Rectal smooth muscle tissue (tissue), 1 donor: ENCODE measurements around the gene CCDC192.

Experiments used
- H3K27ac ChIP-seq: one replicate; pipeline ENCODE4 v1.7.0; 2013; ENCODE audit warnings: low read depth, low read length, inconsistent platforms
- H3K27me3 ChIP-seq: one replicate; pipeline ENCODE4 v1.7.0; 2013; ENCODE audit warnings: low read length; ENCODE audit not compliant: control insufficient read depth, insufficient read depth
- H3K36me3 ChIP-seq: one replicate; pipeline ENCODE4 v1.7.0; 2013; ENCODE audit warnings: low read length; ENCODE audit not compliant: control insufficient read depth, insufficient read depth
- H3K4me1 ChIP-seq: one replicate; pipeline ENCODE4 v1.7.0; 2013; ENCODE audit warnings: low read length; ENCODE audit not compliant: control insufficient read depth, insufficient read depth
- H3K4me3 ChIP-seq: one replicate; pipeline ENCODE4 v1.7.0; 2013; ENCODE audit warnings: low read length
- H3K9ac ChIP-seq: one replicate; pipeline ENCODE4 v1.7.0; 2013; ENCODE audit warnings: low read length

CCDC192 gene

GRCh38 chr5:127969002-127969401 is 265.8 kb downstream of the CCDC192 start:
- Histone ChIP-seq H3K4me1 (no peaks in the 10 kb centered on the region), H3K36me3 (no peaks in the 10 kb centered on the region), H3K9ac (no peak overlapping the region), H3K4me3 (no peak overlapping the region), H3K27me3 (no peaks in the 10 kb centered on the region), H3K27ac (no peak overlapping the region)

- no peaks in the 10 kb centered on the region for H3K4me1 ChIP-seq
- no peaks in the 10 kb centered on the region for H3K36me3 ChIP-seq
- H3K27ac ChIP-seq, result no peak overlapping the region
- no peak overlapping the region for H3K9ac ChIP-seq
- H3K4me3 ChIP-seq, result no peak overlapping the region
- H3K27me3 ChIP-seq, result no peaks in the 10 kb centered on the region
Measured at GRCh38 chr5:127969651-127970050, 266.5 kb downstream of the CCDC192 start.

GRCh38 chr5:127970081-127970480 is 266.9 kb downstream of the CCDC192 start:
- H3K4me3 ChIP-seq, result no peak overlapping the region
- H3K36me3 ChIP-seq, result no peaks in the 10 kb centered on the region
- H3K27ac ChIP-seq, result no peak overlapping the region
- H3K9ac ChIP-seq, result no peak overlapping the region
- H3K27me3 ChIP-seq, result no peaks in the 10 kb centered on the region
- H3K4me1 ChIP-seq, result no peaks in the 10 kb centered on the region

- Histone ChIP-seq H3K4me3 (no peak overlapping the region), H3K9ac (no peak overlapping the region), H3K27me3 (no peaks in the 10 kb centered on the region), H3K27ac (no peak overlapping the region), H3K36me3 (no peaks in the 10 kb centered on the region), H3K4me1 (no peaks in the 10 kb centered on the region)
Measured at GRCh38 chr5:127970854-127971425, 267.7 kb downstream of the CCDC192 start.

- Histone ChIP-seq H3K27me3 (no peaks in the 10 kb centered on the region), H3K4me1 (peaks cover 3% of the 10 kb centered on the region), H3K9ac (no peak overlapping the region), H3K4me3 (no peak overlapping the region), H3K36me3 (no peaks in the 10 kb centered on the region), H3K27ac (no peak overlapping the region)
Measured at GRCh38 chr5:127975961-127976360, 272.8 kb downstream of the CCDC192 start.

- Histone ChIP-seq H3K27ac (no peak overlapping the region), H3K4me3 (no peak overlapping the region), H3K27me3 (no peaks in the 10 kb centered on the region), H3K9ac (no peak overlapping the region), H3K36me3 (no peaks in the 10 kb centered on the region), H3K4me1 (peaks cover 4% of the 10 kb centered on the region)
Measured at GRCh38 chr5:127976525-127976924, 273.3 kb downstream of the CCDC192 start.

- no peak overlapping the region for H3K4me3 ChIP-seq
- no peak overlapping the region for H3K9ac ChIP-seq
- peak overlapping the region; percentile 50 for H3K27ac ChIP-seq
- no peaks in the 10 kb centered on the region for H3K36me3 ChIP-seq
- H3K27me3 ChIP-seq, result no peaks in the 10 kb centered on the region
- peaks cover 6% of the 10 kb centered on the region for H3K4me1 ChIP-seq
Measured at GRCh38 chr5:127976991-127977717, 274.0 kb downstream of the CCDC192 start.

- H3K4me3 ChIP-seq, result no peak overlapping the region
- H3K27me3 ChIP-seq, result no peaks in the 10 kb centered on the region
- H3K9ac ChIP-seq, result no peak overlapping the region
- no peak overlapping the region for H3K27ac ChIP-seq
- H3K4me1 ChIP-seq, result peaks cover 6% of the 10 kb centered on the region
- no peaks in the 10 kb centered on the region for H3K36me3 ChIP-seq
Measured at GRCh38 chr5:127978738-127979300, 275.6 kb downstream of the CCDC192 start.

- Histone ChIP-seq H3K27me3 (no peaks in the 10 kb centered on the region), H3K4me1 (peaks cover 6% of the 10 kb centered on the region)
Measured at GRCh38 chr5:127979475-127979874, 276.3 kb downstream of the CCDC192 start.

GRCh38 chr5:127980843-127981242 is 277.7 kb downstream of the CCDC192 start:
- no peak overlapping the region for H3K4me3 ChIP-seq
- no peak overlapping the region for H3K27ac ChIP-seq
- peaks cover 6% of the 10 kb centered on the region for H3K4me1 ChIP-seq
- no peaks in the 10 kb centered on the region for H3K27me3 ChIP-seq
- H3K9ac ChIP-seq, result no peak overlapping the region
- H3K36me3 ChIP-seq, result no peaks in the 10 kb centered on the region

More at GRCh38 chr5:127979475-127979874, 276.3 kb downstream of the CCDC192 start:
- no peak overlapping the region for H3K9ac ChIP-seq
- no peak overlapping the region for H3K27ac ChIP-seq
- H3K4me3 ChIP-seq, result no peak overlapping the region
- no peaks in the 10 kb centered on the region for H3K36me3 ChIP-seq

GRCh38 chr5:127981498-127981897 is 278.3 kb downstream of the CCDC192 start:
- no peak overlapping the region for H3K27ac ChIP-seq
- peaks cover 6% of the 10 kb centered on the region for H3K4me1 ChIP-seq
- H3K4me3 ChIP-seq, result no peak overlapping the region
- no peak overlapping the region for H3K9ac ChIP-seq
- no peaks in the 10 kb centered on the region for H3K27me3 ChIP-seq
- no peaks in the 10 kb centered on the region for H3K36me3 ChIP-seq

GRCh38 chr5:127985811-127986325 is 282.7 kb downstream of the CCDC192 start:
- Histone ChIP-seq H3K9ac (no peak overlapping the region), H3K36me3 (no peaks in the 10 kb centered on the region), H3K27me3 (no peaks in the 10 kb centered on the region), H3K4me1 (peaks cover 2% of the 10 kb centered on the region), H3K27ac (no peak overlapping the region), H3K4me3 (no peak overlapping the region)
